K562 (cell line): ENCODE measurements around the gene NHLRC2. TPM values are rescaled to one million over a fixed set of nuclear protein-coding genes. Genes with fewer than 3 reads are reported as not detected.

Source experiments
- BRD9 ChIP-seq: fragments of 450-650 bp; IDR thresholded peaks from 2 replicates; pipeline ENCODE4 v1.6.1; 2018; ENCODE audit warnings: low read depth; ENCODE audit not compliant: partially characterized antibody
- CBX1 ChIP-seq: sonication (generic); IDR thresholded peaks from 2 replicates; pipeline ENCODE4 v1.6.1; 2016; ENCODE audit warnings: antibody characterized with exemption, low read depth, mild to moderate bottlenecking
- CBX2 ChIP-seq: fragments of 200-600 bp; sonication (generic); IDR thresholded peaks from one replicate; pipeline ENCODE4 v1.6.1; 2012; ENCODE audit warnings: mild to moderate bottlenecking, low read length, inconsistent platforms; ENCODE audit not compliant: insufficient read depth, poor library complexity, severe bottlenecking
- CEBPG ChIP-seq, 3 experiments: fragments of 200-800 bp in 1 of 3; sonication (Bioruptor generic) in 1 of 3; sonication (generic) in 1 of 3; formaldehyde crosslinking in 1 of 3; IDR thresholded peaks in 2 of 3; conservative IDR thresholded peaks in 1 of 3; 2 replicates each; pipeline versions ENCODE4 v1.6.1 to v1.8.0; 2016 to 2022; ENCODE audit warnings: missing compliant biosample characterization in 2 of 3, missing genetic modification characterization in 2 of 3, mild to moderate bottlenecking in 1 of 3, missing genetic modification reagents in 1 of 3
- CREM ChIP-seq: IDR thresholded peaks from 2 replicates; pipeline ENCODE4 v1.6.1; 2014; ENCODE audit warnings: antibody characterized with exemption, low read depth
- DPF2 ChIP-seq: fragments of 450-650 bp; IDR thresholded peaks from 2 replicates; pipeline ENCODE4 v1.6.1; 2016
- EZH2 ChIP-seq: IDR thresholded peaks from 2 replicates; pipeline ENCODE4 v1.6.1; 2012; ENCODE audit warnings: low read depth, mild to moderate bottlenecking, inconsistent platforms, low read length, borderline replicate concordance
- FOXA1 ChIP-seq: fragments of 450-650 bp; IDR thresholded peaks from 2 replicates; pipeline ENCODE4 v1.6.1; 2016; ENCODE audit warnings: mild to moderate bottlenecking, borderline replicate concordance
- GTF2B ChIP-seq: IDR thresholded peaks from 2 replicates; pipeline ENCODE4 v1.6.1; 2011; ENCODE audit not compliant: insufficient read length; ENCODE audit errors: extremely low read depth
- MYC ChIP-seq, 2 experiments: fragments of 250-450 bp in 1 of 2; sonication (Bioruptor Pico) in 1 of 2; IDR thresholded peaks; 2 replicates each; pipeline versions ENCODE4 v1.5.1 to v1.6.1; 2012 to 2021; ENCODE audit warnings: low read depth in 2 of 2, borderline replicate concordance in 1 of 2, improper control_type of control experiment in 1 of 2, low read length in 1 of 2, mild to moderate bottlenecking in 1 of 2, moderate library complexity in 1 of 2
- MYNN ChIP-seq, 2 experiments: sonication (generic); formaldehyde crosslinking in 1 of 2; IDR thresholded peaks; 2 replicates each; pipeline versions ENCODE4 v1.5.0 to v1.6.1; 2016 to 2020; ENCODE audit warnings: antibody characterized with exemption in 1 of 2, missing genetic modification reagents in 1 of 2
- NRF1 ChIP-seq, 2 experiments: fragments of 450-650 bp; IDR thresholded peaks in 1 of 2; conservative IDR thresholded peaks in 1 of 2; 2 replicates each; pipeline ENCODE4 v1.6.1; 2014; ENCODE audit warnings: mild to moderate bottlenecking in 2 of 2
- POLR3A ChIP-seq: IDR thresholded peaks from 2 replicates; pipeline ENCODE4 v1.6.1; 2011; ENCODE audit warnings: borderline replicate concordance, mild to moderate bottlenecking, moderate library complexity; ENCODE audit not compliant: insufficient read length, insufficient read depth; ENCODE audit errors: extremely low read depth
- RBBP5 ChIP-seq: fragments of 200-600 bp; sonication (generic); IDR thresholded peaks from 2 replicates; pipeline ENCODE4 v1.6.1; 2012; ENCODE audit warnings: borderline replicate concordance, mild to moderate bottlenecking, low read length, control low read depth, inconsistent platforms; ENCODE audit not compliant: insufficient read depth, poor library complexity, severe bottlenecking
- TAF1 ChIP-seq: IDR thresholded peaks from 2 replicates; pipeline ENCODE4 v1.6.1; 2011; ENCODE audit warnings: mild to moderate bottlenecking, low read length, moderate library complexity; ENCODE audit not compliant: insufficient read depth, control insufficient read depth, severe bottlenecking; ENCODE audit errors: extremely low read depth
- TSC22D4 ChIP-seq: fragments of 450-650 bp; IDR thresholded peaks from 2 replicates; pipeline ENCODE4 v1.6.1; 2016; ENCODE audit warnings: missing genetic modification characterization, missing biosample characterization, control low read depth
- USF1 ChIP-seq: sonication (generic); formaldehyde crosslinking; IDR thresholded peaks from 2 replicates; pipeline ENCODE4 v1.9.0; 2022; ENCODE audit warnings: mild to moderate bottlenecking, missing genetic modification reagents
- XRCC5 ChIP-seq: fragments of 200-400 bp; formaldehyde crosslinking; IDR thresholded peaks from 2 replicates; pipeline ENCODE4 v1.6.1; 2017; ENCODE audit warnings: low read depth, mild to moderate bottlenecking, low read length
- ZBTB34 ChIP-seq: fragments of 250-450 bp; sonication (Bioruptor Pico); IDR thresholded peaks from 2 replicates; pipeline ENCODE4 v1.8.0; 2021; ENCODE audit warnings: mild to moderate bottlenecking, moderate library complexity
- ZC3H8 ChIP-seq: fragments of 450-650 bp; IDR thresholded peaks from 2 replicates; pipeline ENCODE4 v1.6.1; 2017
- ZKSCAN1 ChIP-seq: fragments of 150-350 bp; IDR thresholded peaks from 2 replicates; pipeline ENCODE4 v1.6.1; 2016; ENCODE audit warnings: low read depth, low read length
- ZNF217 ChIP-seq: sonication (generic); formaldehyde crosslinking; IDR thresholded peaks from 2 replicates; pipeline ENCODE4 v1.8.0; 2022; ENCODE audit warnings: mild to moderate bottlenecking, missing genetic modification reagents
- ZNF354B ChIP-seq: fragments of 250-450 bp; sonication (Bioruptor Pico); IDR thresholded peaks from 2 replicates; pipeline ENCODE4 v1.4.0; 2020
- polyA plus RNA-seq, 8 experiments: library from polyadenylated mRNA; depleted of rRNA in 4 of 8; stranded (reverse) in 5 of 8; unstranded in 3 of 8; fragments of >200 nt; fragmentation: Nextera tagmentation in 2 of 8; fragmentation: Illumina TruSeq in 1 of 8; extraction: Ambion mirVana in 2 of 8; extraction: Trizol in 1 of 8; gene quantifications; 2 replicates each; pipeline versions ENCODE4 v1.2.1 to v1.2.3, GENCODE V29; 2011 to 2014; ENCODE audit warnings: inconsistent platforms in 1 of 8, missing spikeins in 1 of 8
- total RNA-seq, 7 experiments: library from RNA; depleted of rRNA in 6 of 7; stranded (reverse); fragments of >200 nt in 6 of 7; fragmentation: Illumina TruSeq in 2 of 7; extraction: Trizol in 2 of 7; gene quantifications; 2 replicates each; pipeline versions ENCODE4 v1.2.1 to v1.2.3, GENCODE V29; 2011 to 2021; ENCODE audit warnings: low replicate concordance in 1 of 7

The NHLRC2 gene
- total and polyA plus RNA-seq, 9 of the 15 experiments (the other 6 are each of a cell fraction or from before 2014, with no cell fraction given) = 1.5 to 22.4 (median 10.3) TPM

GRCh38 chr10:113854013-113854760 lies at the start of gene NHLRC2, which contains the start of gene DCLRE1A (continued):
- TF ChIP-seq MYC (IDR thresholded peaks at IDR 0.05; ENCODE audit: low read depth, low read length) = peak; percentile 42; the same call in 1 of the 2 replicates
- peak; percentile 57; the same call in 1 of the 2 replicates for TF ChIP-seq MYC (CRISPR knock-in tag; IDR thresholded peaks at IDR 0.05; ENCODE audit: borderline replicate concordance, low read depth)
- no peak for TF ChIP-seq ZC3H8
- no peak for TF ChIP-seq GTF2B
- no peak for TF ChIP-seq ZBTB34 (CRISPR knock-in tag)
- no peak for TF ChIP-seq RBBP5
- TF ChIP-seq POLR3A = no peak
- TF ChIP-seq CREM = peak; percentile 53
- TF ChIP-seq ZNF354B (CRISPR knock-in tag) = no peak
- no peak for TF ChIP-seq CBX2
- TF ChIP-seq FOXA1 = no peak
- TF ChIP-seq CBX1 = no peak
- TF ChIP-seq USF1 (CRISPR knock-in tag) = no peak
- TF ChIP-seq NRF1 (conservative IDR thresholded peaks at IDR 0.05 in 1 of 2, IDR thresholded peaks at IDR 0.05 in 1 of 2) = no peak
- no peak for TF ChIP-seq EZH2
- TF ChIP-seq XRCC5 = 0 out of 2 replicates have a peak, but pooled peaks have one; percentile 49
- no peak for TF ChIP-seq MYNN (IDR thresholded peaks at IDR 0.05)
- no peak for TF ChIP-seq MYNN (CRISPR knock-in tag; IDR thresholded peaks at IDR 0.05)
- no peak for TF ChIP-seq TSC22D4 (tag)
- no peak for TF ChIP-seq BRD9
- TF ChIP-seq ZKSCAN1 = no peak
- TF ChIP-seq ZNF217 = no peak
- no peak for TF ChIP-seq CEBPG (CRISPR knock-in tag; IDR thresholded peaks at IDR 0.05)
- TF ChIP-seq CEBPG (tag; conservative IDR thresholded peaks at IDR 0.05 in 1 of 2, IDR thresholded peaks at IDR 0.05 in 1 of 2) = no peak
- no peak for TF ChIP-seq DPF2
- peak; percentile 36 for TF ChIP-seq TAF1
